BJ (cell line): ENCODE data around the gene CHST4. TPM values are rescaled to one million over a fixed set of nuclear protein-coding genes. Genes with fewer than 3 reads are reported as not detected.

Source experiments
- CTCF ChIA-PET: fragments of 350-600 bp; formaldehyde crosslinking; extraction: SDS; loops from one replicate; lab custom pipeline; 2021; ENCODE audit warnings: antibody characterized with exemption, inconsistent platforms; lab: Yijun Ruan, JAX
- POLR2A ChIA-PET: fragments of 300-600 bp; sonication (Branson Sonifier 250); formaldehyde crosslinking; extraction: SDS; loops from one replicate; lab custom pipeline; 2021; ENCODE audit warnings: antibody characterized with exemption; lab: Charles Lee
- DNase-seq: peaks from one replicate; pipeline ENCODE4 v3.0.0-alpha.2; 2011; ENCODE audit warnings: low read depth
- H3K27me3 ChIP-seq: 2 replicates; pipeline ENCODE4 v1.6.0; 2011; ENCODE audit warnings: low read length; ENCODE audit not compliant: control insufficient read depth, insufficient read depth
- H3K36me3 ChIP-seq: 2 replicates; pipeline ENCODE4 v1.5.1; 2011; ENCODE audit warnings: low read length; ENCODE audit not compliant: control insufficient read depth, insufficient read depth
- H3K4me3 ChIP-seq: 2 replicates; pipeline ENCODE4 v1.5.1; 2011; ENCODE audit warnings: low read depth, mild to moderate bottlenecking, control low read depth, low read length
- CTCF ChIP-seq: IDR thresholded peaks from 2 replicates; pipeline ENCODE4 v1.5.1; 2011; ENCODE audit warnings: low read depth, mild to moderate bottlenecking, control low read depth, inconsistent platforms, low read length, moderate library complexity; ENCODE audit not compliant: insufficient read depth
- polyA plus RNA-seq: library from polyadenylated mRNA; depleted of rRNA; stranded (reverse); fragments of >200 nt; gene quantifications from 2 replicates; pipeline ENCODE4 v1.2.3, GENCODE V29; 2011

The CHST4 gene
- polyA plus RNA-seq, 1 experiment = not detected

- H3K27me3 ChIP-seq = no peaks in the 10 kb centered on the region; the same call in 1 of the 2 replicates
- ChIA-PET POLR2A (no interaction called here), CTCF (interaction anchor here (1.1 kb wide), 1 partner anchor 8 kb away, joined by 3 read pairs; no protein-coding TSS in a partner anchor)
- no peaks in the 10 kb centered on the region for H3K36me3 ChIP-seq
- no peak overlapping the region for H3K4me3 ChIP-seq
- no peak for DNase-seq
- no peak for TF ChIP-seq CTCF
These were observed 10.7 kb downstream of the CHST4 start for GRCh38 chr16:71536752-71537499.

GRCh38 chr16:71537643-71538042, 11.4 kb downstream of the CHST4 start:
- Histone ChIP-seq H3K4me3 (no peak overlapping the region), H3K36me3 (no peaks in the 10 kb centered on the region), H3K27me3 (no peaks in the 10 kb centered on the region; the same call in 1 of the 2 replicates)
- CTCF ChIA-PET = interaction anchor here (1.1 to 2.8 kb wide), 5 partner anchors 8 to 86 kb away, joined by 3 to 21 read pairs (median 5); partner anchors contain the start of gene CHST4
- POLR2A ChIA-PET = no interaction called here
- TF ChIP-seq CTCF = peak; percentile 68
- no peak for DNase-seq

GRCh38 chr16:71542377-71542776, 16.2 kb downstream of the CHST4 start:
- no peak overlapping the region for H3K4me3 ChIP-seq
- CTCF ChIA-PET = interaction anchor here (1.2 to 1.8 kb wide), 4 partner anchors 11 to 42 kb away, joined by 3 to 5 read pairs (median 4); partner anchors contain the start of gene CHST4
- TF ChIP-seq CTCF = peak; percentile 52
- H3K36me3 ChIP-seq = no peaks in the 10 kb centered on the region
- H3K27me3 ChIP-seq = no peaks in the 10 kb centered on the region; the same call in 1 of the 2 replicates
- DNase-seq = no peak
- POLR2A ChIA-PET = no interaction called here

GRCh38 chr16:71547168-71547567, 20.9 kb downstream of the CHST4 start:
- Histone ChIP-seq H3K4me3 (no peak overlapping the region), H3K36me3 (no peaks in the 10 kb centered on the region), H3K27me3 (no peaks in the 10 kb centered on the region)
- DNase-seq = no peak
- ChIA-PET CTCF (no interaction called here), POLR2A (no interaction called here)
- no peak for TF ChIP-seq CTCF

GRCh38 chr16:71552698-71553503, 26.7 kb downstream of the CHST4 start:
- no peak for TF ChIP-seq CTCF
- ChIA-PET POLR2A (no interaction called here), CTCF (interaction anchor here (0.9 to 2.0 kb wide), 2 partner anchors 10 to 14 kb away, joined by 3 to 5 read pairs; no protein-coding TSS in a partner anchor)
- H3K27me3 ChIP-seq = no peaks in the 10 kb centered on the region
- no peak overlapping the region for H3K4me3 ChIP-seq
- no peaks in the 10 kb centered on the region for H3K36me3 ChIP-seq
- no peak for DNase-seq
